ENCODE measurements around the gene NFIA. TPM values are rescaled to one million over a fixed set of nuclear protein-coding genes. Genes with fewer than 3 reads are reported as not detected.

The NFIA gene
- total and polyA plus RNA-seq, 2 of the 13 experiments (the other 11 are each of a cell fraction or from before 2014, with no cell fraction given) = 14.7 to 28.5 TPM

DNA sequence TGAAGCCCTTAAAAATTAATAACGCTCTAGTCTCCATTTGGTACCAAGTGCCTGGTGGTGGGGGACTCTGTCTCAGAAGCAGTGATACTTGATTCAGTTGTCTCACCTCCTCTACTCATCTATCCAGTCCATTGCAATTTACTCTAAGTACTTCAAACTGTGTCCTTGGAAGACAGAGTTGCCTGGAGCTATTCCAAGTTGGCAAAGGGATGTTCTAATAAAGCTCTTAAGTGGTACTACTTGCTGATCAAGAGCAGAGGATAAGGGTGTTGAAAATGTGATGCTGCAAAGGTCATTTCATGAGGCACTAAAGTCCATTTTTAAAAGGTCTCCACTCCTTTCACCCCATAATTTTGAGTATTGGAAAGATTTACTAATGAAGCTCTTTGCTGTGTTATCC, 142.2 kb downstream of the NFIA start:
- no peak overlapping the region for H3K9ac ChIP-seq (ENCODE audit: insufficient read depth, low read depth, low read length)
- no peaks in the 10 kb centered on the region for H3K27me3 ChIP-seq (ENCODE audit: control insufficient read depth in 1 of 2, insufficient read depth in 2 of 2, low read length in 2 of 2)
- H3K79me2 ChIP-seq (ENCODE audit: insufficient read depth, low read length) = peaks cover 91% of the 10 kb centered on the region
- H3K36me3 ChIP-seq (replicated peaks in 1 of 2; ENCODE audit: control insufficient read depth in 1 of 2, insufficient read depth in 2 of 2, low read length in 2 of 2) = no peaks in the 10 kb centered on the region
- in situ Hi-C loops (cut with HindIII; ENCODE audit: extremely low pct_ligation_motif_present, low pct_unique_long_range_greater_than_20kb) = no loop called here
- FAIRE-seq = no peak
- no peak for ATAC-seq
- H3K4me3 ChIP-seq (replicated peaks in 1 of 3; ENCODE audit: insufficient read depth in 1 of 3, low read depth in 2 of 3, low read length in 3 of 3) = no peak overlapping the region
- peak overlapping the region; percentile 1 for H3K27ac ChIP-seq (ENCODE audit: extremely low read length, insufficient read depth, low read length)
- no peaks in the 10 kb centered on the region for H4K20me1 ChIP-seq (ENCODE audit: insufficient read depth, low read length)
- TF ChIP-seq FOXP1 (IDR thresholded peaks at IDR 0.05) (no peak), FOXP1 (CRISPR knock-in tag; IDR thresholded peaks at IDR 0.05) (no peak), BRCA1 (CRISPR knock-in tag; IDR thresholded peaks at IDR 0.05) (no peak), AGO2 (optimal IDR thresholded peaks at IDR 0.05; ENCODE audit: low read depth, low read length) (no peak), NR2F2 (IDR thresholded peaks at IDR 0.05; ENCODE audit: borderline replicate concordance, low read depth) (no peak), ZNF841 (CRISPR knock-in tag; IDR thresholded peaks at IDR 0.05; ENCODE audit: borderline replicate concordance) (no peak), SAP130 (CRISPR knock-in tag; IDR thresholded peaks at IDR 0.05; ENCODE audit: low read depth) (no peak)
- TF ChIP-seq, protein P1, sequence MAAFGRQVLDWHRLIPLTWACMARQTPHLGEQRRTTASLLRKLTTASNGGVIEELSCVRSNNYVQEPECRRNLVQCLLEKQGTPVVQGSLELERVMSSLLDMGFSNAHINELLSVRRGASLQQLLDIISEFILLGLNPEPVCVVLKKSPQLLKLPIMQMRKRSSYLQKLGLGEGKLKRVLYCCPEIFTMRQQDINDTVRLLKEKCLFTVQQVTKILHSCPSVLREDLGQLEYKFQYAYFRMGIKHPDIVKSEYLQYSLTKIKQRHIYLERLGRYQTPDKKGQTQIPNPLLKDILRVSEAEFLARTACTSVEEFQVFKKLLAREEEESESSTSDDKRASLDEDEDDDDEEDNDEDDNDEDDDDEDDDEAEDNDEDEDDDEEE (CRISPR knock-in tag; IDR thresholded peaks at IDR 0.05) = no peak
- TF ChIP-seq, protein P2, sequence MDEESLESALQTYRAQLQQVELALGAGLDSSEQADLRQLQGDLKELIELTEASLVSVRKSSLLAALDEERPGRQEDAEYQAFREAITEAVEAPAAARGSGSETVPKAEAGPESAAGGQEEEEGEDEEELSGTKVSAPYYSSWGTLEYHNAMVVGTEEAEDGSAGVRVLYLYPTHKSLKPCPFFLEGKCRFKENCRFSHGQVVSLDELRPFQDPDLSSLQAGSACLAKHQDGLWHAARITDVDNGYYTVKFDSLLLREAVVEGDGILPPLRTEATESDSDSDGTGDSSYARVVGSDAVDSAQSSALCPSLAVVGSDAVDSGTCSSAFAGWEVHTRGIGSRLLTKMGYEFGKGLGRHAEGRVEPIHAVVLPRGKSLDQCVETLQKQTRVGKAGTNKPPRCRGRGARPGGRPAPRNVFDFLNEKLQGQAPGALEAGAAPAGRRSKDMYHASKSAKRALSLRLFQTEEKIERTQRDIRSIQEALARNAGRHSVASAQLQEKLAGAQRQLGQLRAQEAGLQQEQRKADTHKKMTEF (CRISPR knock-in tag; IDR thresholded peaks at IDR 0.05) = no peak
- no peak overlapping the region for H3K4me2 ChIP-seq (ENCODE audit: low read depth, low read length)
- BruUV-seq (replicated peaks) = no TSS peak
- no peak for DNase-seq (ENCODE audit: low spot score)
- H3K4me1 ChIP-seq (ENCODE audit: insufficient read depth, low read length) = peaks cover 79% of the 10 kb centered on the region
- ChIA-PET CTCF (ENCODE audit: low intra/inter-chr PET ratio, low total read pairs) (no interaction called here), POLR2A (no interaction called here)
- intact Hi-C loops (cut with micrococcal nuclease; ENCODE audit: unreplicated experiment) = loop anchor here (2.0 kb wide), 1 partner anchor 142 kb away; the partner anchor contains the start of gene NFIA
- H3K9me3 ChIP-seq (ENCODE audit: low read length) = no peaks in the 10 kb centered on the region
- 100% methylated on average over 1 of the region's 1 CpG for WGBS (ENCODE audit: low lambda C conversion rate)
- H2AFZ ChIP-seq (ENCODE audit: low read length) = no peak overlapping the region
